Measurements from ENCODE around the gene NXN.
"Not testable (repeated sequence)": the region's sequence is repeated elsewhere in the genome, so short reads cannot be mapped to it uniquely, and the experiment has no call there.

Gene NXN

GRCh38 chr17:917941-918740 lies 61.4 kb downstream of the NXN start:
- no peak for DNase-seq (ENCODE audit: low read depth in 3 of 3)

DNA sequence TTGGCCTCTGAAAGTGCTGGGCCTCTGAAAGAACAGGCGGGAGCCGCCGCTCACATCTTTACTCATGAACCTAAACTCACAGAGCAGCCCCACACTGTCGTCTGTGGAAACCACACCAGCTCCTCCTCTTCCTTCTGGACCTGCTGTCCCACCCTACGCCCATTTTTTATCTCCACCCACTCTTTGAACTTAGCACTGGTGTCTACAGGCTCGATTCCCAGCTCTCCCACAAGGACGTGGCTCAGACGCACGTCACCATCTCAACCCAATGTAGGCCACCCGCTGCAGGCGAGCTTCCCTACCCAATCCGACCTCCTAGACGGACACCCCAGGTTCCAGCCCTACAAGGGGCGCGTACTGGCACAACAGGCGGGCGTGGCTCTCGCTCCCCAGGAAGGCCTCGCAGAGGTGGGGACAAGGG lies 62.2 kb downstream of the NXN start:
- no peak for DNase-seq (ENCODE audit: low read depth in 3 of 3)

GRCh38 chr17:916315-916714 lies 63.3 kb downstream of the NXN start:
- DNase-seq (ENCODE audit: low read depth in 3 of 3) = no peak

- DNase-seq (ENCODE audit: low read depth in 3 of 3) = no peak
These were observed 63.9 kb downstream of the NXN start for GRCh38 chr17:915538-916201.

DNA sequence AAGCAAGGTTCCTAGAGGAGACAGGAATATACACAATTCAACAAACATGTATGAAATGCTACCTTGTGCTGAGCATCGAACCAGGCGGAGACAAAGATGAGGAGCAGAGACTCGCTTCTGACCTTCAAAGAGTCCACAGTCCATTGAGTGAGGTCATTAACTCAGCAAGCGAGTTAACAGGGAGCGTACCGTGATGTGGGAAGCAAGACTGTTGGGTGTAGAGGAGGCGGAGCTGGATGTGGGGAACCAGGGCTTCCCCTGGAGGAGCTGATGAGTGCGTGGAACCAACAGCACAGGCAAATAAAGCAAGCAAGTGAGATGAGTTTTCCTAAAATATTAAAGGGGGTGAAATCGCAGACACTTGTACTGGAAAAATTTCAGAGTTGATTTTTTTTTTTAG lies 65.0 kb downstream of the NXN start:
- DNase-seq (ENCODE audit: low read depth in 3 of 3) = no peak

GRCh38 chr17:913207-913606 lies 66.4 kb downstream of the NXN start:
- no peak for DNase-seq (ENCODE audit: low read depth in 3 of 3)

DNA sequence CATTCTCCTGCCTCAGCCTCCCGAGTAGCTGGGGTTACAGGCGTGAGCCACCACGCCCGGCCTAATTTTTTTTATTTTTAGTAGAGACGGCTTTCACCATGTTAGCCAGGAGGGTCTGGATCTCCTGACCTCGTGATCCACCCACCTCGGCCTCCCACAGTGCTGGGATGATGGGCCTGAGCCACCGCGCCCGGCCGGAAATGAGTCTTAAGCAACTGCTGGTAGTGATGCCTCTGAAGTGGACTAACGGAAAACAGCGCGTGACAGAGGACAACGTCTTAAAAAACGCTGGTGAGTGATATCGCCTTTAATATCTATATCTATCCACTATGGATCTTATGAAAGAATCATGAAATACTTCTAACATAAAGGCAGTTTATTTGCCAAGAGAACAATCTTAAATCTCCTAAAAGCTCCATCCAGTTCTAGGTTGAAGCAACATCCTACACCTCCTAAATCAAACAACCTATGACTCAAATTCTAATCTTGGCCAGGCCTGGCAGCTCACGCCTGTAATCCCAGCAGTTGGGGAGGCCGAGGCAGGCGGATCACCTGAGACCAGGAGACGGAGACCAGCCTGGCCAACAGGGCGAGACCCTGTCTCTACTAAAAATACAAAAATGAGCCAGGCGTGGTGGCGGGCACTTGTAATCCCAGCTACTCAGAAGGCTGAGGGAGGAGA lies 69.8 kb downstream of the NXN start:
- DNase-seq (ENCODE audit: low read depth in 3 of 3) = no peak

DNA sequence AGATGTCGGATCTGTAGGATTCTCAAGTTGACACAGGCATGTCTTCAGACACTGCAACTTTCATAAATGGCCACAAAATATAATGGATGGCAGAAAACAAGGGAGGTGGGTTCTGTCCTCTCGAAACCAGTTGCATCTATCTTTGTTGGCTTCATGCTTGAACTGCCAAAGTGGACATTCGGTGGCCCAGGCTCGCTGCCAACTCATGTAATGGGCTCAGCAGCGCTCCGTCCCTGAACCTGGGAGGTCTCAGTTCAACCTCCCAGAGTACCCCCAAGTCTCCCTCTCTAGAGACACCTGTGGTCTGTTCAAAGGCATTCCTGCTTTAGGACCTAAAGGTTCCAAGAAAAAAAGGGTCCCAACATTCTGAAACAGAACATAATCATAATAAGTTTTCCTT lies 71.9 kb downstream of the NXN start:
- no peak for DNase-seq (ENCODE audit: low read depth in 3 of 3)

DNA sequence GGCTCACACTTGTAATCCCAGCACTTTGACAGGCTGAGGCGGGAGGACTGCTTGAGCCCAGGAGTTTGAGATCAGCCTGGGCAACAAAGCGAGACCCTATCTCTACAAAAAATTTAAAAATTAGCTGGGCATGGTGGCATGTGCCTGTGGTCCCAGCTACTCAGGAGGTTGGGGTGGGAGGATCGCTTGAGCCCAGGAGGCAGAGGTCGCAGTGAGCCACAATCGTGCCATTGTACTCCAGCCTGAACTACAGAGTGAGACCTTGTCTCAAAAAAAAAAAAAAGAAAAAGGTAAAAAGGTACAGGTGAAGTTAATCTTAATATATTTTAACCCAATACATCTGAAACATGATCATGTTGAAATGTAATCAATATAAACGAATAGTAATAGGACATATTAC lies 73.9 kb downstream of the NXN start:
- not testable (repeated sequence) for DNase-seq (ENCODE audit: low read depth in 3 of 3)

- DNase-seq (ENCODE audit: low read depth in 3 of 3) = no peak
These were observed 75.7 kb downstream of the NXN start for GRCh38 chr17:903691-904481.

DNA sequence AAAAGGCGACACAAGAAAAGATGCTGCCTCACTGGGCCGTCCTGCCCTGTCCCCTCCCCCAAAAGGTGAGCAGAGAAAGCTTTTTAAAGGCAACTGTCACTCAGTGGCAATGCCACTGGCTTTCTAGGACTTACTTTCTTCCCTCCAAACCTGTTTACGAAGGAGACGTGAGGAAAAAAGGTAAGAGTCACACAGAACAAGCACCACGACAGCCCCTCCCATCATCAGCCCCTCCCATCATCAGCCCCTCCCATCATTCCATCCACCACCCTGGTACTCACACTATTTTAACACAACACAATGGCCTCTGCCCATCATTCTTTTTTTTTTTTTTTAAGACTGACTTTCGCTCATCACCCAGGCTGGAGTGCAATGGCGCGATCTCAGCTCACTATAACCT lies 77.1 kb downstream of the NXN start:
- no peak for DNase-seq (ENCODE audit: low read depth in 3 of 3)

GRCh38 chr17:901964-902363 lies 77.6 kb downstream of the NXN start:
- DNase-seq (ENCODE audit: low read depth in 3 of 3) = no peak

GRCh38 chr17:901191-901950 lies 78.2 kb downstream of the NXN start:
- DNase-seq (ENCODE audit: low read depth in 3 of 3) = no peak

GRCh38 chr17:900336-900934 lies 79.1 kb downstream of the NXN start:
- no peak for DNase-seq (ENCODE audit: low read depth in 3 of 3)

- DNase-seq (ENCODE audit: low read depth in 3 of 3) = no peak
These were observed 81.5 kb downstream of the NXN start for GRCh38 chr17:897970-898619.

- DNase-seq (ENCODE audit: low read depth in 3 of 3) = no peak
These were observed 82.5 kb downstream of the NXN start for GRCh38 chr17:896953-897661.

- no peak for DNase-seq (ENCODE audit: low read depth in 3 of 3)
These were observed 83.1 kb downstream of the NXN start for GRCh38 chr17:896454-896853.

DNA sequence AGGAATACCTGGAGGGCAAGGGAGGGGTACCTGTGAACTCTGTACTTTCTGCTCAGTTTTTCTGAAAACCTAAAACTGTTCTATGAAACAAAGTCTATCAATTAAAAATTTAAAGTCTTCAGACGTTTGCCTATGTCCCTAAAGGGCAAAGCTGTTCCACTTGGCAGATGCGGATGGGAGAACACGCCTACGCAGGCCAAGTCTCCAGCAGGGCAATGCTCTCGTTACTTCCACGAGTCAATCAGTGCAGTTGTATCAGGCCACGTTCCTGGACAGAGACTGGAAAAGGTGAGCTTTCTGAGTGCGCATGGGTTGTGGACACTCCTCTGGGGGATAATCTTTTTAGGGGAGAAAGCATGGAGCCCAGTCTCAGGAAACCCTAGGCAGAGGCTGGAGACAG lies 86.6 kb downstream of the NXN start:
- no peak for DNase-seq (ENCODE audit: low read depth in 3 of 3)

DNA sequence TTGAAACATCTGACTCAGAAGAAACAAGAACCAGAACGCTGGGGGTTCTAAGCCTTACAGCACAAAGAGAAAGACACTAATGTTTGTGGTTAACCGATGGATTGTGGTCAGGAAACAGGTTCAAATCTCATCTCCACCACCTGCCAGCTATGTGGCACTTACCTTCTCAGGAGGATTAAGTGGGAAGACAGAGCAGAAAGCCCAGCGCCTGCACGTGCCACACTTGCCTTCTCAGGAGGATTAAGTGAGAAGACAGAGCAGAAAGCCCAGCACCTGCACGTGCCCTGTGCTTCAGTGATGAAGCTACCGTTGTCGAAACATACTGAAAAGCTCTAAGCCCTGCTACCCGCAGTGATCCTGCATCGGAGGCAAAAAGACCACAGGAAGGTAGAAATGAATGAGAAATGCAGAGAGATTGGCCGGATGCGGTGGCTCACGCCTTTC lies 90.6 kb downstream of the NXN start:
- DNase-seq (ENCODE audit: low read depth in 3 of 3) = no peak

All from stimulated activated CD4-positive, alpha-beta T cell treated with anti-CD3 and anti-CD28 coated beads, TNF-alpha, amount 100 ng/mL, for 24 hours (primary cell).